ENCODE measurements around the gene UBL4B. TPM values are rescaled to one million over a fixed set of nuclear protein-coding genes. Genes with fewer than 3 reads are reported as not detected.

The UBL4B gene
- total RNA-seq, 2 donors from 2014 or later = not detected

DNA sequence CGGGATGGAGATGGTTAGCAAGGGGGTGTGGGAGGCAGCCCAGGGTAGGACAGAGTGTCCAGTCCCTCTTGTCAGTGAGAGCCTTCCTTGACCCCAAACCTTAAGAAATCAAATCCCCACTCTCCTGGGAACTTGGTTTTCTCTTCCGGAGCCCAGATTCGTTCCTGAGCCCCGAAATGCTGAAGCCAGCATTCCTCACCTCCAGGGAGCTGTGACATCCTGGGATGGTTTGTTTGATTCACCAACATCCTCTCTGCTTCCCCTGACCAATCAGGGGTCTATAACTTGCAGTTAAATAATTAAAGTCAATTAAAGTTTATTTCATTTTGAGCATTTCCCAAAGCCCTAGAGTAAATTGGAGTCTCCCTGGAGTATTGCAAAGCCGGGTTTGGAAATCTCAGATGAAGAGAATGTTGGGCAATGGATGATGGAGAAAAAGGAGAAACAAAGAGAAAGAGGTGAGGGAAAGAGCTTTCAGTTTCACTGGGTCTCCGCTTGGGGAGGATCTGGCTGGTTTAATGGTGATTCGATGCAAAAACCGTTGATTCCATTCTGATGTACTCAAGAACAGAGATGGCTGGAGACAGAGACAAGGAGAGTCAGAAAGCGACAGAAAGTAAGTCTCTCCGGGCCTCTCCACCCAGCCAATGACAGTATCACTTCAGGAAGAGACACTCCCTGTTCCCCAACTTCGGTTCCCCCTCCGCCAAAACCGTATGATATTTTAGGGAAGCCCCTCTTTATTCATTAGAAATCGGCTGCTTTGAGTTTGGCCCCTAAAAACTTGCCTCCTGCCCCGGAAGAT lies 29.0 kb upstream of the UBL4B start:
- intact Hi-C loops (cut with DNase I, micrococcal nuclease) = no loop called here
- ATAC-seq (no peak), DNase-seq (no peak)

DNA sequence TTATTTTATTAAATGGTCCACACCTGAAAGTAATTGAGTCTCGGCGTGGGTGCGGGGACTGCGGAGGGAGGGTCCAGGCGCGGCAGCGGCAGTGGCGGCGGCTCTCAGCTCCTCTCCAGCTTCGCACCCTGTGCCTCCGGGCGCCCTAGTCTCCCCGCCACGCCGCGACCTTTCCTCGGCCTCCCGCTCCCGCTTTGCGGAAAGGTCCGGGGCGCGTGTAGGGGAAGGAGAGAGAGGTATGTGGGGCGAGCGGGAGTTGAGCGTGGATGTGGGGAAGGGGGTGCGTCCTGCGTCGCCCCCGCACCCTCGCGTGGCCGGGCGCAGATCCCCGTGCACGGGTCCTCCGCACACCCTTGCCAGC lies 28.4 kb upstream of the UBL4B start:
- intact Hi-C loops (cut with DNase I, micrococcal nuclease) = no loop called here
- DNase-seq (peak in 1 of 2 donors; percentile 18), ATAC-seq (peak; percentile 44)

DNA sequence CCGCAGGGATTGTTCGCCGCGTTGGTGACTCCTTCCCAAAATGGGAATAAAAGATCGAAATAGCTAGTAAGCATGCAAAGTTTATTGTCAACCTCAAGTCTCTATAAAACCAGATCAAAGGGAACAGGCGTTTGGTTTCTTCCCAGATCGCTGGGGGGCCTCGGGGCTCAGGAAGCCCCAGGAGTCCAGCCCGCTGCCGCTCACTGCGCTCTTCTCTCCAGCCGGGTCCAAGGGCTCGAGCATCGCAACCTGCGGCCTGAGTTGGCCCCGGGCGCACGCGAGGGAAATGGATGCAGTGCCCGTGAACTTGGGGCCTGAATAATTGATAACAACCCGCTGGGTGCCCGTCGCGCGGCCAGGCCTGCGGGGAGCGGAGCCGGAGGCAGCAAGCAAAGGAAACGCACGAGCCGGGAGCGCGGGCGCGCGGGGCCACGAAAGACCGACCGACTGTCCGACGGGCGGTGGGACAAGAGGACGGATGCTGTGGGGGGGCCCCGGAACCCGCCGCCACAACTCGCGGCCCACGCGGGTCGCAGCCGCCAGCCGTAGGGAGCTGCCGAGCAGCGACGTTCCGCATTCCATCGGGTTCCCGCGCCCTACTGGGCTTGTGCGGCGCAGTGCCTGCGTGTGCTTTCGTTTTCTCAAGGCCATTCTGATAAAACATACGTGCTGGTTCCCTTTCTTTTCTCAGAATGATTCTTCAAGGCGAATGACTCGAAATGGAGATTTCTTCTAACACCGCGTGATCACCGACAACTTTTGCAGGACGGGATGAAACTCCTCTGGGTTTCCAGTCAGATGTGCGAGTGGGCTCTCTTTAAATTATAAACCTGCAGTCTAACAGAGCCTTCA lies 27.8 kb upstream of the UBL4B start:
- peak; percentile 59 for DNase-seq
- peak; percentile 89 for ATAC-seq
- intact Hi-C loops (cut with DNase I, micrococcal nuclease) = no loop called here

DNA sequence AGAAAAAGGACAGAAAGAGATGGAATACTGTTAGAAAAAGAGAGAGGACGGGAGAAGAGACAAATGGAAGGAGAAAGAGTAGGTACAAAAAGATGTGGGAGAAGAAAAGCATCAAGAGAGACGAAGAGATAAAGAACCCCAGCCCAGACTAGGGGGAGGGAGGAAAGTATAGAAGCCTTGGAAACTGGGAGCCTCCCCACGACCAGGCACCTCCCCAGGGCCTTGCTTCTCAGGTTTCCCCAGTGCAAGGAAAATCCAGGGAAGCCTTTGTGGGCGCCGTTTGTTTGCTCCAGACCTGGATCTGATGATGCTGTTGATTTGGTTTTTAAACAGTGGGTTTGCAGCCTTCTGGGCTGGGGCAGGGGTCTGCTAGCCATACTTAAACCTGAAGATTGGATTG lies 26.6 kb upstream of the UBL4B start:
- no peak for ATAC-seq
- DNase-seq = no peak
- intact Hi-C loops (cut with DNase I, micrococcal nuclease) = no loop called here

DNA sequence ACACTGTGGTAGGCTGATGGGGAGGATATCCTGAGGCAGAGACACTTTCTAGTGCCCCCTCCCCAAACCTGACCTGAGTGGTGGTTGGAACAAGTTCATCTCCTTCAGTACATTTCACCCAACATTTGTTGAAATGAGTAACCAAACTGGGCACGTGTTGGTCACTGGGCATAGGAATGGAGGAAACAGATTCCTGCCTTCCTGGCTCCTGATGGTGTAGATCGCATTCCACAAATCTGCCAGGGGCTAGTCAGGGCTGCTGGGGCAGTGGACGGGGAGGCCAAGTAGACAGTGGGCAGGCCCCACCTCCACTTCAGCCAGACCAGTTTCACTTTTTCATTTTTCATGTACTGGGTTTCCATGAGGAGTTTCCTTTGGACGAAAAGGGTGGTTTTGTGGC lies 25.3 kb upstream of the UBL4B start:
- DNase-seq (no peak), ATAC-seq (no peak)
- intact Hi-C loops (cut with DNase I, micrococcal nuclease) = no loop called here

DNA sequence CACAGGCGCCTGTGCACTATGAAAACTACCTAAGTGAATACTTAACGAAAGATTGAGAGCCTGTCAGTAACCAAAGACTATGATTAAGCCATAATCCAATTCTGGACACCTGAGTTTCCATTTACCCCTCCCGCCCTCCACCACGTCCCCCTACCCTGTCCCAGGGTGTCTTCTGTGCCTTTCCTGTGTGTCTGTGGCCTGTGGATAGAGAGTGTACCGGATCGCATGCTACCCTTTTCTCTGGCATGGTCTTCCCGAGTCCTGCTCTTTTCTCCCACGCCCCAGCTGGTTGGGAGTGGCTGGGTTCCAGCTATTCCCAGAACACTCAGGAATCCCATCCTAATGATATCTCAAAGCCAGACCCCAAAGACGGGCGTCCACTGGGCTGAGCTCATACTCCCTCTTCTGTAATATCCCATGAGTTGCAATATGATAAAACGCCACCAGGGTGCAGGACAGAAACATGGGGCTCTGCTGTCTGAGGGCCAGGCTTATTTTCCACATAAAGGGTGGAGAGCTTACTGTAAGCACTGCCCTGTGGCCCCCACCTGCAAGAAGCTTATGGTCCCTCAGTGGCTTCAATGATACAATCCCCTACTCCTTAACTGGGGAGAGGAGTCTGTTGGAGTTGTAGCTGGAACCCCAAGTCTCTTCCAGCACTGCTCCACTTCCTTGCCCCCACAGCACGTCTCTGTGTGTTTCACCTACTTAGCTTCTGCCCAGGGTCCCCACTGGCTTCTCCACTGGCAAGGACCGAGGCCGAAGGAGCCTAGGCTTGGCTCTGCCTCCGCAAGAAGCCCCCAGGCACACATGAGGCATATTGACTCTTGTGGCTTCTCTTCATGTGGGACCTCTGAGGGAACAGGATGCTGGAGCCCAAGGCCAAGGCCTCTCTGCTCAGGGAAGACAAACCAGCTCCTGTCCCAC lies 24.2 kb upstream of the UBL4B start:
- DNase-seq = peak in 1 of 2 donors; percentile 36
- intact Hi-C loops (cut with DNase I, micrococcal nuclease) = no loop called here
- peak; percentile 65 for ATAC-seq

DNA sequence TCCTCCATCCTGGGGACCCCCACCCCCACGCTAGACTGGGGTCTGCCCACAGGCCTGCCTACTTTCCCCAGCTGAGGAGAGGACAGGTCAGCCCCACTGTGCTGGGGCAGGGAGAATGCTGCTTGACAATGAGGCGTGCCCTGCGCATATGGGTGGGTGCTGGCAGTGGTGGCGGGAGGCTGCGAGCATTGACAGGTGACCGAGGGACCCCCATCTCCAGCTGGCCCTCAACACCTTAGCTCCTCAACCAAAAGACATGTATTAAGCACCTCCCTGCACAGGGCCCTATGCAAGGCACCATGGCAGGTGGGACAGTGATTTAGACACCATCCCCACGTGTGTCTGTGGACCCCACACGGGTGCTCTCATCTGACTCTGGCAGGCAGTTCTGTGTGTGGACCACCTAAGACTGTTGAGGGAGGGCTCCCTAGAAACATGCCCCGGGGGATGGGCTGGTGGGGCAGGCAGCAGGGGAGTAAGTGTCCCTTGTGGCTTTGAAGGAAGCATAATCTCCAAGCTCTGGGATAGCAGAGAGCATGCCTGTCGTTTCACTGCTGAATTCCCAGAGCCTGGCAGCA lies 23.4 kb upstream of the UBL4B start:
- ATAC-seq (no peak), DNase-seq (no peak)
- intact Hi-C loops (cut with DNase I, micrococcal nuclease) = no loop called here

DNA sequence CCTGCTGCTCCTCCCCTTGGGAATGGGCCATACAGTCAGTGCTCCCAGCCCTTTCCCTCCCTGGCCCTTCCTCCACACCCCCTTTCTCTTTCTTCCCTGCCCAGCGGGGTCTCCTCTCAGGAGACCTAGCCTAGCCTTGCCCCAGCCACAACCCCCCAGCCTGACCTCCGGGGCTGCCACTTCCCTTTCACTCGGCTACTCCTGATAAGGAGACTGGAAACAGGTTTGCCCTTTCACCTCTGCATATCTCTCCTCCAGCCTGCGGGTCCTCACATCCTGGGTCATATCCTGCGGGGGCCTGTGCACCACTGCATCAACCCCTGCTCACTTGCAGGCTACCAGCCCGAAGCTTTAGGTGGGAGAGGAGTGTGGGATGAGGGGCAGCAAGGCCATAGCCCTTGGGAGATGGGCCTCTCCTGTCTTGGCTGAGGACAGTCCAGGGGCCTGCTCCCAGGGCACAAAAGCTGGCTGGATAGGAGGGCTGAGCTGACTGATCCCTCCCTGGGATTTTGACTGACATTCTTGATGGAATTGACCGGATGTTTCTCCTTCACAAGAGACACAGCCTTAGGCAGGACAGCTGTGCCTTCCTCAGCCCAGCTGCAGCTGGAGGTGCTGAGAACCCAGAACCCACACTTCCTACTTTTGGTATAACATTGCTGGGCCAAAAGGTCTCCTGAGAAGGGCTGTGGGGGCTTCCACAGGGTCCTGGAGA lies 22.5 kb upstream of the UBL4B start:
- intact Hi-C loops (cut with DNase I, micrococcal nuclease) = no loop called here

DNA sequence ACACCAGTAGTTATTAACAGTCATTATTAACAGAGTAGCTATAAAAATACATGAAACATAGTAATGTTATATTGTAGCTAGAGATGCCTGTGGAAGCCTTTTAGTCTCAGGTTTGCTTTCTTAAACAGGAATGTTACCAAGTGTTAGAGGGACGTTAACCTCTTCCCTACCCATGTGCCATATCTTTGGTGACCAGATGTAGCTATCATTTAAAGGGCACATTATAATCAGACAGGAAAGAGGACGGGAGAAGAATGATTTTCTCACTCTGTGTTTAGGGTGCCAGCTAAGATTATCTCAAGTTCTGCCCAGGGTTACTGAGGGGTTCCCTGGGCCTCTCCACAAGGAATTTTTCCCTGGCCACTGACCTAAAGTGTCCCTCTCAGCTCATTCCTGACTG lies 20.9 kb upstream of the UBL4B start:
- intact Hi-C loops (cut with DNase I, micrococcal nuclease) = no loop called here
- DNase-seq (no peak), ATAC-seq (no peak)

More for the DNA sequence above, 22.5 kb upstream of the UBL4B start:
- no peak for DNase-seq
- ATAC-seq = no peak

DNA sequence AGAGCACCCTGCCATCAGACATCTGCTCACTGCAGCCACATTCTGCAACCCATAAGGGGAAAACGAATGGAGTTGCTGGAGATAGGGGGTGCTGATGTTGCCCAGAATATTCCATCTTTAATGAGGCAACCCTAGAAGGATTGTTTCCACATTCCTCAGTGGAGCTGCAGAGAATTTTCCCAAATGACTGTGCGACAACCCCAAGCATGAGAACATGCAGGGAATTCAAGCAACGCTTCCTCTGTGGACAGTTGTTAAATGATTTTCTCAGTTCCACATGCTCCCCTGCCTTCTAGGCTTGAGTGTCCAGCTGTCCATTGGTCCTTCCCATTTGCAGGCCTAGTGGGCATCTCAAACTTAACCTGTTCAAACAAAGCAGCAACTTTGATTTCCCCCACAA lies 20.5 kb upstream of the UBL4B start:
- intact Hi-C loops (cut with DNase I, micrococcal nuclease) = no loop called here
- ATAC-seq (no peak), DNase-seq (no peak)

DNA sequence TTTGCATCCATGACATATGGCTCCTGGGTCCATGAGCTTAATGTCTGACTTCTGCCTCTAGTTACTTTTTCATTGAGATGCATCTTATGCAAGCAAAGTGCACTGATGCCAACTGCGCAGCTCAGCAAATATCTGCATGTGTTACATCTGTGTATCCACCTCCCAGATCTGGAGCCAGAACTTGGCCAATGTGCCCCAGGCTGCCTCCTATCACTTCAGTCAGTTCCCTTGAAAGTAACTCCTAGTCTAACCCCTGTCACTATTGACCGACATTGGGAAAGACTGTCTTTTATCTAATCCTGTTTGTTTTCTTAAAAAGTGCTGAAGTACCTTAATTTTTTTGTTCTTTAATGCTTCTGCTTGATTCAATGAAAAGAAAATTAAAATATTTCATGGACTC lies 19.3 kb upstream of the UBL4B start:
- DNase-seq (no peak), ATAC-seq (no peak)
- intact Hi-C loops (cut with DNase I, micrococcal nuclease) = no loop called here

DNA sequence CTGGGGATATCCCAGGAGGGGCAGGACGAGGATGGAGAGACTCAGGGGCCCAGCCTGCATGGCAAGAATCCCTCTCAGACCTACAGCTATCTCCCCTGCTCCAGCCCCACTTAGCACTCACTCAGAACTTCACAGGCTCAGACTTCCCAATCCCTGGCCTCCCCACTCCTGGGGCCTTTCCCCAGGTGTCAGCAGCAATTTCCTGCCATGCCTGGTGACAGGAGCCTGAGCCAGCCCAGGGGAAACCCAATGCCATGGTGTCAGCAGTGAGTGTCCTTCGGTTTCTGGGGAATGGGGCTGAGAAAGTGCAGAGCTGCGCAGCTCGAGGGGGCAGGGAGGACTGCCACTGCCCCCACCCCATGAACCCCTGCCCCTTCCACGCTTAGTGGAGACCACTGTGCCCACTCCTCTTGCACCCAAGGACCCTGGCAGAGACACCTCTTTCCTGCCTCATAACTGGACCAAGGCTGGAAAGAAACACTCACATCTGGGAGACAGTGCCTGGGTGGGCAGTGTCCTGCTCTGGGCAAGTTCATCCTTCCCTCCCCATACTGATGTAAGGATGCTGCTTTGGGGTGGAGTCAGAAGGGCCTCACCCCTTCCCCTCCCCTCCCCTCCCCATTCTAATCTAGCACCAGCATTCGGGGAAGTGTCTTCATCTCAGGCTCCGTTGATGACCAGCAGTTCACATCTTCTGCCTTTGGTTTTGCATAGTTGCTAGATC lies 17.1 kb upstream of the UBL4B start:
- no peak for ATAC-seq

DNA sequence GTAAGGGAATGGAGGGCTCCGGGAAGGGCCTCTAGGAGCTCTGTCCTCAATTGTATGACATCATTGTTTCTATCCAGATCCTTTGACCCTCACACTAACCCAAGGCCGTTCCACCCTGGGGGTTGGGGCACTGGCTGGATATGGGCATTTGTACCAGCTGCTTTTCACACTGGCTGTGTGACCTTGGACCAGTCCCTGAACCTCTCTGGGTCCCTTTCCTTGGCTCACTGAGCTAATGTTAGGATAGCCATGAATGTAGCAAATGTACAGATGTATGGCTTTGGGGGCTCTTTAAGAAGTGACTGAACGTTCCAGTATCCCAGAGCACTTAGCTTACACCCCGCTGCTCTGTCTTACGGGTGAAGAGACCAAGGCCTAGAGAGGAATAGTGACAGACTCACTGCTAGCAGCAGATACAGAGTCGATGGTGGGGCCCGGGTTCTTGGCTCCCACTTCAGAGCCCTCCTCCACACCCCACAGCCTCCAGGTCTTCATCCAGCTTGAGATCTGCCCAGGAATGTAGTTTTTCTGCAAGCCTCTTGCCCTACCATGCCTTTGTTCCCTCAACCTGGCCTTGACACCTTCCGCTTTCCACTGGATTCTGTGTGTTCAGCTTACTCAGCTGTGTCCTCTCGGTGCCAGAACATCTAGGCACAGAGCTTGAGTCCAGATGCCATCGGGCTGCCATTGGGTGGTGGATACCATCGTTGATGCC lies 14.6 kb upstream of the UBL4B start:
- DNase-seq = no peak
- intact Hi-C loops (cut with DNase I, micrococcal nuclease) = no loop called here
- no peak for ATAC-seq

More for the DNA sequence above, 17.1 kb upstream of the UBL4B start:
- no peak for DNase-seq
- intact Hi-C loops (cut with DNase I, micrococcal nuclease) = no loop called here

DNA sequence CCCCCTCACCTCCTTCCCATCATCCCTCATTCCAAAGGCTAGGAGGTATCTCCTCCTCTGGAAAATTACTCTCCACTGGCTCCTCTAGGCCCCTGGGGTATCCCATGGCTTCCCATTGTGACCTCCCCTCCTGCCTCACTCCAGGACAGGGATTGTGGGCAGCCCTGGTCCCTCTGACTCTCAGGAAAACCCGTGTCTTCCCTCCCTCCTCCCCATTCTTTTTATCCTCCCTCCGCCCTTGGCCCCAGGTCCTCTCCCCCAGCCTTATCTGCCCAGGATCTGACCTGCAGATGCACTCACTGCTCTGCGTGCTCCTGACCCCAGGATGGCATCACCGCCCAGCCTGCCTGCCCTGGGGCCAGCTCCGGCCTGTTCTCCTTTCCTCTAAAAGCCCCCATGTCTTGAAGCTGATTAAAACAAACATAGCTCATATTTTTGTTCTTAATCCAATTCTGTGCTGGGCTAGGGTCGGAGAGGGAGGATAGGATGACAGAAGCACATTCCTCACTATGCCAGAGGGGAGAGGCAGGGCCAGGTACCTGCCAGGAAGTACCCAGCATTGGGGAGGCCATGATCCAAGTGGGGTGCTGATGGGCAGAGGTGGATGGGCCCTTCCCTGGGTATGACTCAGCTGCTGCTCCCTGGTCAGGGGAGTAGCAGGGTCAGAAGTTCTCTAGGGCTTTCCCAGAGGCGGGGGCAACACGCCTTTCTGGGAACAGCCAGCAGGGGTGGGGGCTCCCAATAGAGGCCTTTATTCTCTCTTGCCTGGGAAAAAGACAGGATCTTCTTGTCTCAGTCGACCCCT lies 13.8 kb upstream of the UBL4B start:
- DNase-seq (no peak), ATAC-seq (no peak)
- intact Hi-C loops (cut with DNase I, micrococcal nuclease) = no loop called here

DNA sequence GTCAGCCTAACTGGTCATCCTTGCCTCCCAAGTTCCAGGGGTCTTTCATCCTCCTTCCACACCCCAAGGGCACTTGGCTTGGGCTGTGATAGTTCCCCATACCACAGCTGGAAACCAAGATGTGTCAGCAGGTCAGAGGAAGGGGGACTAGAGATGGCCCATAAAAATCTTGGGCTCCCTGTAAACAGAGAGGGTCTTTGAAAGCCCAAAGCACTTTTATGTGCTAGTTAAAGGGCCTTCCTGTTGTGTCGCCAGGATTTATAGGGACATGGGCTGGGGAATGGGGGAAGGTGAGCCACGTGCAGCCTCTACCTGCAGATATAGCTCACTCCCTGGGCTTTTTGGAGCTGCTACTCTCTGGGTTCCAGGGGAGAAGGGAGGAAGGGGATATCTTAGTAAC lies 11.9 kb upstream of the UBL4B start:
- ATAC-seq (no peak), DNase-seq (no peak)
- intact Hi-C loops (cut with DNase I, micrococcal nuclease) = loop anchor here in 1 of 2 donors (10.0 kb wide), 1 partner anchor 46 kb away; no protein-coding TSS in a partner anchor

DNA sequence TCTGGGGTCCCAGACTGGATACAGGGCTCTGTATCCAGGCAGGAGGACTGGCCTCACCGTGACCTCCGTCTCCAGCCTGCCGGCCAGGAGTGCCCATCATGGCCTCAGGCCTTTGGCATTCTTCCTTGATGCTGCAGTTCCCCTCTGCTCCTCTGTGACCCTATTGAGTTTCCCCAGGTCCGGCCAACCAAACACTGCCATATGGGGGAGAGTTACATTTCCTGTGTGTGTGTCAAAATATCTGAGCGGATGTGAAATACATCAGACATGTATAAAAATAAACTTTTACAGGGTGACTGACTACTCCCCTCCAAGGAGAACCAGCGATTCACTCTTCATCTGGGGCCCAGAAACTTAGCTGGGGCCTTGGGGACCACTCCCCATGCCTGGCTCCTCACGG lies 10.2 kb upstream of the UBL4B start:
- intact Hi-C loops (cut with DNase I, micrococcal nuclease) = loop anchor here in 1 of 2 donors (10.0 kb wide), 1 partner anchor 47 kb away; no protein-coding TSS in a partner anchor
- DNase-seq (no peak), ATAC-seq (no peak)

All from left colon (tissue), 2 donors.